MCF 10A (cell line): ENCODE data around the gene AGAP1. TPM values are rescaled to one million over a fixed set of nuclear protein-coding genes. Genes with fewer than 3 reads are reported as not detected.
A peak's percentile ranks its signal among the peaks of the same experiment; 100 is the strongest.

Experiments
- BruUV-seq: library from RNA; stranded (reverse); fragments of 400-500 nt; replicated peaks from 2 replicates; lab custom pipeline; 2021; lab: Mats Ljungman, UMichigan
- CTCF ChIA-PET: fragments of 300-600 bp; sonication (Branson Sonifier 250); formaldehyde crosslinking; extraction: SDS; loops from one replicate; lab custom pipeline; 2021; ENCODE audit warnings: antibody characterized with exemption, inconsistent platforms; lab: Yijun Ruan, JAX
- POLR2A ChIA-PET: fragments of 300-600, 350-650 bp; sonication (Branson Sonifier 250); formaldehyde crosslinking; extraction: SDS; loops from one replicate; lab custom pipeline; 2020; ENCODE audit warnings: antibody characterized with exemption, inconsistent platforms; lab: Yijun Ruan, JAX
- DNase-seq: peaks from one replicate; pipeline ENCODE4 v3.0.0-alpha.2; 2018; ENCODE audit not compliant: unreplicated experiment
- H3K27ac Mint-ChIP-seq: one replicate; pipeline ENCODE4 v1.8.0; 2022; ENCODE audit warnings: mild to moderate bottlenecking, low read depth, mixed read lengths; ENCODE audit not compliant: unreplicated experiment
- H3K27me3 Mint-ChIP-seq: one replicate; pipeline ENCODE4 v1.8.0; 2022; ENCODE audit warnings: mixed read lengths; ENCODE audit not compliant: insufficient read depth, unreplicated experiment
- H3K36me3 Mint-ChIP-seq: one replicate; pipeline ENCODE4 v1.8.0; 2022; ENCODE audit warnings: mild to moderate bottlenecking, moderate library complexity, mixed read lengths; ENCODE audit not compliant: insufficient read depth, unreplicated experiment
- H3K4me1 Mint-ChIP-seq: one replicate; pipeline ENCODE4 v1.8.0; 2022; ENCODE audit warnings: mixed read lengths; ENCODE audit not compliant: insufficient read depth, unreplicated experiment
- H3K4me3 Mint-ChIP-seq: one replicate; pipeline ENCODE4 v1.8.0; 2022; ENCODE audit warnings: mild to moderate bottlenecking, moderate library complexity, mixed read lengths; ENCODE audit not compliant: unreplicated experiment
- H3K9me3 Mint-ChIP-seq: one replicate; pipeline ENCODE4 v1.8.0; 2022; ENCODE audit warnings: mixed read lengths; ENCODE audit not compliant: unreplicated experiment
- CTCF ChIP-seq: fragments of 200-600 bp; IDR thresholded peaks from one replicate; pipeline ENCODE4 v1.8.0; 2022; ENCODE audit warnings: antibody characterized with exemption, mild to moderate bottlenecking; ENCODE audit not compliant: unreplicated experiment
- intact Hi-C: fragments of 100-400 bp; cut with micrococcal nuclease; formaldehyde crosslinking; loops from 2 replicates; pipeline ENCODE4 v1.14.1; 2022
- total RNA-seq: library from RNA; stranded (reverse); gene quantifications from 2 replicates; pipeline ENCODE4 v1.2.3, GENCODE V29; 2022

The AGAP1 gene
- total RNA-seq, 1 experiment from 2014 or later, result 41.3 TPM

- H3K9me3 Mint-ChIP-seq, result no peaks in the 10 kb centered on the region
- H3K27me3 Mint-ChIP-seq, result no peaks in the 10 kb centered on the region
- BruUV-seq, result no TSS peak
- H3K36me3 Mint-ChIP-seq, result no peaks in the 10 kb centered on the region
- peaks cover 18% of the 10 kb centered on the region for H3K4me1 Mint-ChIP-seq
- CTCF ChIA-PET, result interaction anchor here (1.0 kb wide), 1 partner anchor 390 kb away, joined by 5 read pairs; no protein-coding TSS in a partner anchor
- no peak overlapping the region for H3K27ac Mint-ChIP-seq
- intact Hi-C loops, result no loop called here
- no peak overlapping the region for H3K4me3 Mint-ChIP-seq
- no peak for TF ChIP-seq CTCF
- POLR2A ChIA-PET, result interaction anchor here (0.6 kb wide), 1 partner anchor 90 kb away, joined by 7 read pairs; no protein-coding TSS in a partner anchor
- DNase-seq, result peak; percentile 22
These were observed 12.6 kb downstream of the AGAP1 start for GRCh38 chr2:235506291-235506996.

- TF ChIP-seq CTCF, result no peak
- BruUV-seq, result no TSS peak
- Mint-ChIP-seq H3K36me3 (no peaks in the 10 kb centered on the region), H3K27me3 (no peaks in the 10 kb centered on the region), H3K27ac (no peak overlapping the region), H3K4me3 (no peak overlapping the region), H3K9me3 (no peaks in the 10 kb centered on the region), H3K4me1 (peaks cover 13% of the 10 kb centered on the region)
- intact Hi-C loops, result no loop called here
- CTCF ChIA-PET, result interaction anchor here (1.0 kb wide), 1 partner anchor 390 kb away, joined by 5 read pairs; no protein-coding TSS in a partner anchor
- POLR2A ChIA-PET, result interaction anchor here (0.6 to 0.7 kb wide), 2 partner anchors 55 to 90 kb away, joined by 3 to 7 read pairs; no protein-coding TSS in a partner anchor
- no peak for DNase-seq
These were observed 13.3 kb downstream of the AGAP1 start for GRCh38 chr2:235506997-235507615.

- DNase-seq, result no peak
- ChIA-PET POLR2A (no interaction called here), CTCF (no interaction called here)
- Mint-ChIP-seq H3K27ac (no peak overlapping the region), H3K9me3 (no peaks in the 10 kb centered on the region), H3K4me3 (no peak overlapping the region), H3K4me1 (peaks cover 13% of the 10 kb centered on the region), H3K27me3 (no peaks in the 10 kb centered on the region), H3K36me3 (no peaks in the 10 kb centered on the region)
- BruUV-seq, result no TSS peak
- intact Hi-C loops, result no loop called here
- no peak for TF ChIP-seq CTCF
These were observed 14.1 kb downstream of the AGAP1 start for GRCh38 chr2:235507928-235508327.

- POLR2A ChIA-PET, result no interaction called here
- TF ChIP-seq CTCF, result no peak
These were observed 14.7 kb downstream of the AGAP1 start for GRCh38 chr2:235508371-235509160.

More at GRCh38 chr2:235508371-235509160, 14.7 kb downstream of the AGAP1 start:
- H3K9me3 Mint-ChIP-seq, result no peaks in the 10 kb centered on the region
- BruUV-seq, result no TSS peak
- DNase-seq, result no peak
- H3K27ac Mint-ChIP-seq, result no peak overlapping the region
- no peaks in the 10 kb centered on the region for H3K27me3 Mint-ChIP-seq
- no peaks in the 10 kb centered on the region for H3K36me3 Mint-ChIP-seq
- intact Hi-C loops, result no loop called here
- peaks cover 13% of the 10 kb centered on the region for H3K4me1 Mint-ChIP-seq
- no peak overlapping the region for H3K4me3 Mint-ChIP-seq
- CTCF ChIA-PET, result no interaction called here
